WTC11 (cell line): ENCODE data around the gene TTLL5.

Experiments used
- TF ChIP-seq, protein P1 (sequence below): fragments of 200-600 bp; IDR thresholded peaks from 2 replicates; pipeline ENCODE4 v1.8.0; 2022; ENCODE audit warnings: antibody characterized with exemption
- TF ChIP-seq, protein P2 (sequence below): sonication (generic); formaldehyde crosslinking; IDR thresholded peaks from 2 replicates; pipeline ENCODE4 v1.8.1; 2022; ENCODE audit warnings: mild to moderate bottlenecking, moderate library complexity, missing genetic modification reagents

DNA sequence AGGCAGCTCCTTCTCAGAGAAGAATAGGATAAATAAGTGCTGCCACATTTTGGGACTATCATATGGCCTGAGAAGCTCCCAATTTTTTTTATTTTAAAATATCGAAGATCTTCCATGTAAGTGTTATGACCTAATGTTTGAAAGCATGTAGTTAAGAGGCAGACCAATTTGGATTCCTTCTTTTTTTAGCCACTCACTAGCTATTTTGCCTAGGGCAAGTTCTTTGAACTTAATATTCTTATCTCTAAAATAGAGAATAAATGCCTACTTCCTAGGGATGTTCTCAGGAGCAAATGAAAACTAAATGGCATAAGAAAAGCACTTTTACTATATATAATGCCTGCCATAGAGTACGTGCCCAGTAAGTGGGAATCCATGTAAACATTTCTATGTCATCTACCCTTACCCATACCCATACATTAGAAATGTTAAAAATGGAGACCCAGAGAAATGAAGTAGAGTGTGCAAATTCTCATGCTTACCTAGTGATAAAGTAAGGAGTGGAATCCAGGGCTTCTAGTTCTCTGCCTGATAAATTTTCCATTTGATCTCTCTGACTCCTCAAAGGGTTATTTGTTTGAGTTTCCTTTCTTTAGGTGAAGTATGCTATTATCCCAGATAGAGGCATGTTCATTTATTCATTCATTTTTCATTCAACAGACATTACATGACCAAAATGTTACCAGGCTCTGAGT lies 172.4 kb downstream of the TTLL5 start:
- TF ChIP-seq, protein P1, sequence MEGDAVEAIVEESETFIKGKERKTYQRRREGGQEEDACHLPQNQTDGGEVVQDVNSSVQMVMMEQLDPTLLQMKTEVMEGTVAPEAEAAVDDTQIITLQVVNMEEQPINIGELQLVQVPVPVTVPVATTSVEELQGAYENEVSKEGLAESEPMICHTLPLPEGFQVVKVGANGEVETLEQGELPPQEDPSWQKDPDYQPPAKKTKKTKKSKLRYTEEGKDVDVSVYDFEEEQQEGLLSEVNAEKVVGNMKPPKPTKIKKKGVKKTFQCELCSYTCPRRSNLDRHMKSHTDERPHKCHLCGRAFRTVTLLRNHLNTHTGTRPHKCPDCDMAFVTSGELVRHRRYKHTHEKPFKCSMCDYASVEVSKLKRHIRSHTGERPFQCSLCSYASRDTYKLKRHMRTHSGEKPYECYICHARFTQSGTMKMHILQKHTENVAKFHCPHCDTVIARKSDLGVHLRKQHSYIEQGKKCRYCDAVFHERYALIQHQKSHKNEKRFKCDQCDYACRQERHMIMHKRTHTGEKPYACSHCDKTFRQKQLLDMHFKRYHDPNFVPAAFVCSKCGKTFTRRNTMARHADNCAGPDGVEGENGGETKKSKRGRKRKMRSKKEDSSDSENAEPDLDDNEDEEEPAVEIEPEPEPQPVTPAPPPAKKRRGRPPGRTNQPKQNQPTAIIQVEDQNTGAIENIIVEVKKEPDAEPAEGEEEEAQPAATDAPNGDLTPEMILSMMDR, result no peak
- TF ChIP-seq, protein P2, sequence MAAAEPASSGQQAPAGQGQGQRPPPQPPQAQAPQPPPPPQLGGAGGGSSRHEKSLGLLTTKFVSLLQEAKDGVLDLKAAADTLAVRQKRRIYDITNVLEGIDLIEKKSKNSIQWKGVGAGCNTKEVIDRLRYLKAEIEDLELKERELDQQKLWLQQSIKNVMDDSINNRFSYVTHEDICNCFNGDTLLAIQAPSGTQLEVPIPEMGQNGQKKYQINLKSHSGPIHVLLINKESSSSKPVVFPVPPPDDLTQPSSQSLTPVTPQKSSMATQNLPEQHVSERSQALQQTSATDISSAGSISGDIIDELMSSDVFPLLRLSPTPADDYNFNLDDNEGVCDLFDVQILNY, result no peak
